Stimulated activated CD8-positive, alpha-beta memory T cell treated with anti-CD3 and anti-CD28 coated beads, Interleukin-4, amount 100 ng/mL, for 4 hours (primary cell): ENCODE results near the gene DIPK1C.

Experiments
- DNase-seq, 2 donors: peaks; one replicate each; pipeline ENCODE4 v3.0.0-alpha.2; 2020; ENCODE audit warnings: low read depth in 2 of 2, low spot score in 1 of 2

DIPK1C gene

GRCh38 chr18:74422541-74422940, 34.6 kb downstream of the DIPK1C start:
- DNase-seq, result no peak

GRCh38 chr18:74420926-74421325, 36.2 kb downstream of the DIPK1C start:
- no peak for DNase-seq

GRCh38 chr18:74420481-74420880, 36.6 kb downstream of the DIPK1C start:
- no peak for DNase-seq

GRCh38 chr18:74419761-74420160, 37.3 kb downstream of the DIPK1C start:
- DNase-seq, result no peak

- DNase-seq, result no peak
Observed at GRCh38 chr18:74418023-74418422, 39.1 kb downstream of the DIPK1C start.

- DNase-seq, result no peak
Observed at GRCh38 chr18:74416124-74416523, 41.0 kb downstream of the DIPK1C start.

GRCh38 chr18:74414953-74415515, 42.1 kb downstream of the DIPK1C start:
- DNase-seq, result no peak

- DNase-seq, result no peak
Observed at GRCh38 chr18:74413836-74414235, 43.3 kb downstream of the DIPK1C start.

- DNase-seq, result no peak
Observed at GRCh38 chr18:74412116-74412880, 44.8 kb downstream of the DIPK1C start.

- no peak for DNase-seq
Observed at GRCh38 chr18:74411475-74411874, 45.6 kb downstream of the DIPK1C start.

GRCh38 chr18:74410441-74410992, 46.6 kb downstream of the DIPK1C start:
- DNase-seq, result no peak

GRCh38 chr18:74407888-74408287, 49.2 kb downstream of the DIPK1C start:
- no peak for DNase-seq

GRCh38 chr18:74402806-74403433, 54.2 kb downstream of the DIPK1C start:
- DNase-seq, result no peak

- no peak for DNase-seq
Observed at GRCh38 chr18:74400813-74401212, 56.3 kb downstream of the DIPK1C start.

GRCh38 chr18:74399091-74399887, 57.8 kb downstream of the DIPK1C start:
- no peak for DNase-seq

- no peak for DNase-seq
Observed at GRCh38 chr18:74397572-74397971, 59.5 kb downstream of the DIPK1C start.

- DNase-seq, result no peak
Observed at GRCh38 chr18:74396171-74397169, 60.6 kb downstream of the DIPK1C start.

GRCh38 chr18:74395648-74396154, 61.4 kb downstream of the DIPK1C start:
- DNase-seq, result no peak

GRCh38 chr18:74395006-74395405, 62.1 kb downstream of the DIPK1C start:
- no peak for DNase-seq

GRCh38 chr18:74392323-74392722, 64.8 kb downstream of the DIPK1C start:
- no peak for DNase-seq
